GM23248 (cell line): Measurements from ENCODE around the gene EPS8. TPM values are rescaled to one million over a fixed set of nuclear protein-coding genes. Genes with fewer than 3 reads are reported as not detected.

Source experiments
- DNase-seq: peaks from one replicate; pipeline ENCODE4 v3.0.0-alpha.2; 2015
- H2AFZ ChIP-seq: fragments of 200-600 bp; sonication (generic); 2 replicates; pipeline ENCODE4 v1.6.1; 2016; ENCODE audit warnings: antibody characterized with exemption
- H3F3A ChIP-seq: fragments of 200-600 bp; sonication (generic); 2 replicates; pipeline ENCODE4 v1.6.1; 2016; ENCODE audit warnings: mild to moderate bottlenecking, antibody characterized with exemption, mixed run types; ENCODE audit not compliant: insufficient read depth
- H3K27ac ChIP-seq: fragments of 200-600 bp; sonication (generic); 2 replicates; pipeline ENCODE4 v1.5.1; 2016; ENCODE audit warnings: mild to moderate bottlenecking
- H3K27me3 ChIP-seq: fragments of 200-600 bp; sonication (generic); replicated peaks from 2 replicates; pipeline ENCODE4 v1.6.1; 2016; ENCODE audit warnings: mild to moderate bottlenecking; ENCODE audit not compliant: insufficient read depth
- H3K36me3 ChIP-seq: fragments of 200-600 bp; sonication (generic); 2 replicates; pipeline ENCODE4 v1.6.1; 2016; ENCODE audit warnings: low read depth, mild to moderate bottlenecking
- H3K4me1 ChIP-seq: fragments of 200-600 bp; sonication (generic); 2 replicates; pipeline ENCODE4 v1.6.1; 2016; ENCODE audit warnings: mild to moderate bottlenecking; ENCODE audit not compliant: insufficient read depth
- H3K4me2 ChIP-seq: fragments of 200-600 bp; sonication (generic); one replicate; pipeline ENCODE4 v1.6.1; 2016; ENCODE audit warnings: mild to moderate bottlenecking; ENCODE audit not compliant: unreplicated experiment
- H3K4me3 ChIP-seq: fragments of 200-600 bp; sonication (generic); 2 replicates; pipeline ENCODE4 v1.5.1; 2016; ENCODE audit warnings: mild to moderate bottlenecking
- H3K79me2 ChIP-seq: fragments of 200-600 bp; sonication (generic); 2 replicates; pipeline ENCODE4 v1.6.1; 2016; ENCODE audit warnings: mild to moderate bottlenecking; ENCODE audit not compliant: insufficient read depth
- H3K9ac ChIP-seq: fragments of 200-600 bp; sonication (generic); 2 replicates; pipeline ENCODE4 v1.6.1; 2016; ENCODE audit warnings: mild to moderate bottlenecking
- H3K9me2 ChIP-seq: fragments of 200-600 bp; sonication (generic); 2 replicates; pipeline ENCODE4 v1.6.1; 2016; ENCODE audit warnings: mixed run types, mild to moderate bottlenecking, moderate library complexity; ENCODE audit not compliant: insufficient read depth
- H3K9me3 ChIP-seq: fragments of 200-600 bp; sonication (generic); one replicate; pipeline ENCODE4 v1.6.1; 2017; ENCODE audit warnings: low read depth
- H4K20me1 ChIP-seq: fragments of 200-600 bp; sonication (generic); 2 replicates; pipeline ENCODE4 v1.6.0; 2016; ENCODE audit not compliant: insufficient read depth
- EZH2 ChIP-seq: fragments of 200-600 bp; sonication (generic); IDR thresholded peaks from 2 replicates; pipeline ENCODE4 v1.6.1; 2018; ENCODE audit warnings: antibody characterized with exemption, mild to moderate bottlenecking; ENCODE audit not compliant: insufficient read depth, poor library complexity, severe bottlenecking
- EZH2phosphoT487 ChIP-seq: fragments of 200-600 bp; sonication (generic); IDR thresholded peaks from 2 replicates; pipeline ENCODE4 v1.6.1; 2018; ENCODE audit warnings: antibody characterized with exemption, moderate library complexity, mild to moderate bottlenecking, low read depth; ENCODE audit not compliant: insufficient read depth
- WGBS, 2 experiments: methylation state at CpG; one replicate each; pipeline ENCODE4 v1.1.6; 2015 to 2017; ENCODE audit warnings: low lambda C conversion rate in 2 of 2, low coverage in 1 of 2; ENCODE audit errors: missing lambda C conversion rate in 2 of 2; 5-methylcytosine and 5-hydroxymethylcytosine counted together
- in situ Hi-C: fragments of 300-500 bp; cut with MboI; formaldehyde crosslinking; loops from 2 replicates; pipeline ENCODE4 v1.15.0; 2020
- polyA plus RNA-seq: library from polyadenylated mRNA; unstranded; fragments of >200 nt; fragmentation: Nextera tagmentation; extraction: Ambion mirVana; gene quantifications from 2 replicates; pipeline ENCODE4 v1.2.1, GENCODE V29; 2016
- total RNA-seq: library from RNA; depleted of rRNA; stranded (reverse); fragments of >200 nt; shearing (Covaris generic); gene quantifications from 2 replicates; pipeline ENCODE4 v1.2.3, GENCODE V29; 2014

The EPS8 gene
- total and polyA plus RNA-seq, 2 experiments from 2014 or later, result 103 to 107 TPM

- 95 to 99% methylated on average over 4 of the region's 4 CpGs for WGBS, 2 experiments
- Histone ChIP-seq H3K4me1 (peaks cover 57% of the 10 kb centered on the region), H3K27me3 (no peaks in the 10 kb centered on the region), H3K27ac (peak overlapping the region; percentile 92), H3K36me3 (no peaks in the 10 kb centered on the region), H2AFZ (no peak overlapping the region), H3K4me2 (peak overlapping the region; percentile 76), H3K4me3 (no peak overlapping the region), H3K9me3 (no peaks in the 10 kb centered on the region), H3K9me2 (no peaks in the 10 kb centered on the region), H4K20me1 (no peaks in the 10 kb centered on the region), H3K9ac (peak overlapping the region; percentile 71), H3F3A (peaks cover 72% of the 10 kb centered on the region), H3K79me2 (peaks cover 96% of the 10 kb centered on the region)
- no peak for DNase-seq
- no peak for TF ChIP-seq EZH2
- no peak for TF ChIP-seq EZH2phosphoT487
- in situ Hi-C loops, result no loop called here
These were observed 60.1 kb downstream of the EPS8 start for GRCh38 chr12:15729097-15729496.

GRCh38 chr12:15728118-15728598 is 61.0 kb downstream of the EPS8 start:
- H3K9me2 ChIP-seq, result no peaks in the 10 kb centered on the region
- H3K27ac ChIP-seq, result peak overlapping the region; percentile 92
- peak overlapping the region; percentile 40 for H3K4me3 ChIP-seq
- no peaks in the 10 kb centered on the region for H3K27me3 ChIP-seq
- TF ChIP-seq EZH2phosphoT487, result no peak
- TF ChIP-seq EZH2, result no peak
- in situ Hi-C loops, result no loop called here
- peak overlapping the region; percentile 71 for H3K9ac ChIP-seq
- H2AFZ ChIP-seq, result peak overlapping the region; percentile 41
- H3K9me3 ChIP-seq, result no peaks in the 10 kb centered on the region
- peaks cover 57% of the 10 kb centered on the region for H3K4me1 ChIP-seq
- H4K20me1 ChIP-seq, result no peaks in the 10 kb centered on the region
- peak overlapping the region; percentile 76 for H3K4me2 ChIP-seq
- no peaks in the 10 kb centered on the region for H3K36me3 ChIP-seq
- DNase-seq, result peak; percentile 93
- peaks cover 69% of the 10 kb centered on the region for H3F3A ChIP-seq
- peaks cover 96% of the 10 kb centered on the region for H3K79me2 ChIP-seq
- WGBS, 2 experiments, result 0 to 2% methylated on average over 5 of the region's 5 CpGs

GRCh38 chr12:15726878-15727150 is 62.4 kb downstream of the EPS8 start:
- TF ChIP-seq EZH2 (no peak), EZH2phosphoT487 (no peak)
- DNase-seq, result peak; percentile 16
- Histone ChIP-seq H3K27me3 (no peaks in the 10 kb centered on the region), H3K27ac (peak overlapping the region; percentile 92), H4K20me1 (no peaks in the 10 kb centered on the region), H3K79me2 (peaks cover 96% of the 10 kb centered on the region), H3K4me1 (peaks cover 50% of the 10 kb centered on the region), H3K9me2 (no peaks in the 10 kb centered on the region), H3K4me3 (peak overlapping the region; percentile 13; the same call in 1 of the 2 replicates), H3K36me3 (no peaks in the 10 kb centered on the region), H3K9ac (peak overlapping the region; percentile 71), H2AFZ (no peak overlapping the region), H3F3A (peaks cover 56% of the 10 kb centered on the region), H3K9me3 (no peaks in the 10 kb centered on the region), H3K4me2 (peak overlapping the region; percentile 76)
- in situ Hi-C loops, result no loop called here

GRCh38 chr12:15726027-15726877 is 62.9 kb downstream of the EPS8 start:
- Histone ChIP-seq H3K9me3 (no peaks in the 10 kb centered on the region), H3K36me3 (no peaks in the 10 kb centered on the region), H3K27me3 (no peaks in the 10 kb centered on the region), H3F3A (peaks cover 53% of the 10 kb centered on the region), H3K4me2 (peak overlapping the region; percentile 76), H3K79me2 (peaks cover 94% of the 10 kb centered on the region), H2AFZ (no peak overlapping the region), H3K4me1 (peaks cover 51% of the 10 kb centered on the region), H4K20me1 (no peaks in the 10 kb centered on the region), H3K4me3 (peak overlapping the region; percentile 13; the same call in 1 of the 2 replicates), H3K9me2 (no peaks in the 10 kb centered on the region), H3K9ac (peak overlapping the region; percentile 71), H3K27ac (peak overlapping the region; percentile 92)
- TF ChIP-seq EZH2 (no peak), EZH2phosphoT487 (no peak)
- WGBS, 2 experiments, result 0 to 6% methylated on average over 2 of the region's 2 CpGs
- DNase-seq, result peak; percentile 52
- in situ Hi-C loops, result no loop called here
